Esophagus muscularis mucosa (tissue), 4 donors: ENCODE results near the gene PLSCR3. TPM values are rescaled to one million over a fixed set of nuclear protein-coding genes. Genes with fewer than 3 reads are reported as not detected.

Experiments
- DNase-seq: peaks from one replicate; pipeline ENCODE4 v3.0.0-alpha.2; 2017; ENCODE audit errors: extremely low spot score
- H3K27ac ChIP-seq, 4 donors: fragments of 200-600 bp; sonication (generic); replicated peaks in 1 of 4; 1 replicate in 3 of 4; 2 replicates in 1 of 4; pipeline ENCODE4 v1.5.1; 2016 to 2019; ENCODE audit warnings: mild to moderate bottlenecking in 1 of 4
- H3K27me3 ChIP-seq, 4 donors: fragments of 200-600 bp; sonication (generic); one replicate each; pipeline versions ENCODE4 v1.5.1 to v1.6.0; 2016 to 2019
- H3K36me3 ChIP-seq, 4 donors: fragments of 200-600 bp; sonication (generic); one replicate each; pipeline ENCODE4 v1.5.1; 2016 to 2019
- H3K4me1 ChIP-seq, 4 donors: fragments of 200-600 bp; sonication (generic); one replicate each; pipeline ENCODE4 v1.5.1; 2016 to 2019
- H3K4me3 ChIP-seq, 4 donors: fragments of 200-600 bp; sonication (generic); 1 replicate in 2 of 4; 2 replicates in 2 of 4; pipeline ENCODE4 v1.5.1; 2016 to 2019; ENCODE audit warnings: mild to moderate bottlenecking in 4 of 4, moderate library complexity in 1 of 4
- H3K9me3 ChIP-seq, 4 donors: fragments of 200-600 bp; sonication (generic); 1 replicate in 3 of 4; 2 replicates in 1 of 4; pipeline ENCODE4 v1.5.1; 2016 to 2019
- CTCF ChIP-seq, 3 experiments: fragments of 200-600 bp in 2 of 3; fragments of 450-650 bp in 1 of 3; sonication (generic) in 2 of 3; IDR thresholded peaks; one replicate each; pipeline ENCODE4 v1.5.1; 2017 to 2019; ENCODE audit warnings: antibody characterized with exemption in 3 of 3, mild to moderate bottlenecking in 2 of 3, moderate library complexity in 1 of 3
- EP300 ChIP-seq: sonication (generic); formaldehyde crosslinking; IDR thresholded peaks from one replicate; pipeline ENCODE4 v1.6.1; 2017; ENCODE audit warnings: antibody characterized with exemption
- POLR2A ChIP-seq: fragments of 450-650 bp; IDR thresholded peaks from one replicate; pipeline ENCODE4 v1.6.1; 2017; ENCODE audit warnings: antibody characterized with exemption, moderate library complexity, mild to moderate bottlenecking, low read depth
- POLR2AphosphoS5 ChIP-seq, 2 donors: sonication (generic); formaldehyde crosslinking; IDR thresholded peaks; one replicate each; pipeline ENCODE4 v1.6.1; 2017; ENCODE audit warnings: antibody characterized with exemption in 2 of 2
- WGBS: methylation state at CpG from one replicate; pipeline ENCODE4 v1.1.5; 2018; 5-methylcytosine and 5-hydroxymethylcytosine counted together
- intact Hi-C: fragments of 100-400 bp; cut with DNase I; formaldehyde crosslinking; loops from one replicate; pipeline ENCODE4 v1.15.1; 2023
- total RNA-seq, 4 donors: library from RNA; depleted of rRNA; stranded (reverse); fragments of >200 nt; gene quantifications; one replicate each; pipeline versions ENCODE4 v1.1.0 to v1.2.1, GENCODE V29; 2016

The PLSCR3 gene
- total RNA-seq, 4 donors from 2014 or later: 17.7 to 39.9 (median 24.3) TPM

- H3K27me3 ChIP-seq: peaks cover 0 to 15% (median 0%) of the 10 kb centered on the region in 4 donors
- 80% methylated on average over 13 of the region's 18 CpGs for WGBS
- H3K9me3 ChIP-seq: no peaks in the 10 kb centered on the region
- no peak overlapping the region for H3K27ac ChIP-seq
- TF ChIP-seq POLR2AphosphoS5 (IDR thresholded peaks at IDR 0.05): no peak
- TF ChIP-seq EP300: no peak
- no peak for TF ChIP-seq CTCF (IDR thresholded peaks at IDR 0.05)
- no peak for TF ChIP-seq POLR2A
- no peaks in the 10 kb centered on the region for H3K36me3 ChIP-seq
- DNase-seq: no peak
- peaks cover 9 to 36% (median 28%) of the 10 kb centered on the region in 4 donors for H3K4me1 ChIP-seq
- intact Hi-C loops: no loop called here
- no peak overlapping the region for H3K4me3 ChIP-seq
These were observed 47.3 kb downstream of the PLSCR3 start for GRCh38 chr17:7346761-7347614.

DNA sequence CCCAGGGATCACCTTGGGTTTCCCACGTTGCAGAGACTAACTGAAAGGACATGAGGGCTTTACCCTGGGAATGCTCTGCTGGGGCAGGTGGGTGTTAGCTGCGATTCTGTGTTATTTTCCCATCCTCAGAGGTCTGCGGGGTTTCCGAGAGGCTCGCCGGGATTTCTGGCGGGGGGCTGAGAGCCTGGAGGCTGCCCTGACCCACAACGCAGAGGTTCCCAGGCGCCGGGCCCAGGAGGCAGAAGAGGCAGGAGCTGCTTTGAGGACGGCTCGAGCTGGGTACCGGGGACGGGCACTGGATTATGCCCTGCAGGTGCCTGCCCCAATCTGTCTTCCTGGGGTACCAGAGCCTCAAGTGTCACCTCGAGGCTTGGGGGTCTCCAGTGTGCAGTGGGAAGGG is 51.1 kb downstream of the PLSCR3 start:
- intact Hi-C loops: no loop called here
- peaks cover 0 to 6% (median 1%) of the 10 kb centered on the region in 4 donors for H3K4me1 ChIP-seq
- no peaks in the 10 kb centered on the region for H3K36me3 ChIP-seq
- H3K27ac ChIP-seq: no peak overlapping the region
- WGBS: 79% methylated on average over 6 of the region's 15 CpGs
- no peak for TF ChIP-seq EP300
- no peak for TF ChIP-seq POLR2AphosphoS5 (IDR thresholded peaks at IDR 0.05)
- no peak for TF ChIP-seq CTCF (IDR thresholded peaks at IDR 0.05)
- TF ChIP-seq POLR2A: no peak
- H3K4me3 ChIP-seq: no peak overlapping the region
- DNase-seq: no peak
- no peaks in the 10 kb centered on the region for H3K9me3 ChIP-seq
- H3K27me3 ChIP-seq: peaks cover 0 to 48% (median 4%) of the 10 kb centered on the region in 4 donors

- no peaks in the 10 kb centered on the region for H3K36me3 ChIP-seq
- TF ChIP-seq POLR2AphosphoS5 (IDR thresholded peaks at IDR 0.05) (no peak), EP300 (no peak), POLR2A (no peak), CTCF (IDR thresholded peaks at IDR 0.05) (no peak)
- H3K4me3 ChIP-seq: no peak overlapping the region
- peaks cover 0 to 4% (median 0%) of the 10 kb centered on the region in 4 donors for H3K4me1 ChIP-seq
- no peaks in the 10 kb centered on the region for H3K9me3 ChIP-seq
- H3K27me3 ChIP-seq: peaks cover 0 to 62% (median 4%) of the 10 kb centered on the region in 4 donors
- no peak for DNase-seq
- intact Hi-C loops: no loop called here
- no peak overlapping the region for H3K27ac ChIP-seq
- WGBS: 91% methylated on average over 13 of the region's 13 CpGs
These were observed 52.5 kb downstream of the PLSCR3 start for GRCh38 chr17:7341842-7342241.

- no peaks in the 10 kb centered on the region for H3K36me3 ChIP-seq
- H3K27me3 ChIP-seq: peaks cover 0 to 78% (median 11%) of the 10 kb centered on the region in 4 donors
- WGBS: 95% methylated on average over 2 of the region's 2 CpGs
- H3K4me1 ChIP-seq: no peaks in the 10 kb centered on the region
- no peaks in the 10 kb centered on the region for H3K9me3 ChIP-seq
- TF ChIP-seq CTCF (IDR thresholded peaks at IDR 0.05) (no peak), POLR2AphosphoS5 (IDR thresholded peaks at IDR 0.05) (no peak), POLR2A (no peak), EP300 (no peak)
- no peak for DNase-seq
- intact Hi-C loops: no loop called here
- H3K4me3 ChIP-seq: no peak overlapping the region
- H3K27ac ChIP-seq: no peak overlapping the region
These were observed 54.1 kb downstream of the PLSCR3 start for GRCh38 chr17:7340179-7340578.

Other genes starting within 250 kb of the PLSCR3 start
- 1 to 10 TPM in 1 of 4 donors, under 1 TPM in 1, not detected in 2; 0.52 to 2.5 TPM for gene ASGR1, start 215.2 kb downstream of the PLSCR3 start, total RNA-seq
- 10 to 100 TPM; 12.3 to 21.4 (median 16.5) TPM for gene DLG4, start 174.7 kb downstream of the PLSCR3 start, total RNA-seq
- gene ACADVL, start 174.6 kb downstream of the PLSCR3 start, total RNA-seq: 100 to 1,000 TPM; 250 to 662 (median 544) TPM
- gene DVL2, start 160.0 kb downstream of the PLSCR3 start, total RNA-seq: 10 to 100 TPM; 34.5 to 55.5 (median 43.7) TPM
- gene PHF23, start 155.1 kb downstream of the PLSCR3 start, total RNA-seq: 10 to 100 TPM; 21.6 to 38.1 (median 24.8) TPM
- gene GABARAP, start 152.1 kb downstream of the PLSCR3 start, total RNA-seq: 100 to 1,000 TPM; 360 to 524 (median 408) TPM
- 10 to 100 TPM; 41.5 to 66.5 (median 46.6) TPM for gene CTDNEP1, start 142.8 kb downstream of the PLSCR3 start, total RNA-seq
- gene ELP5, start 142.3 kb downstream of the PLSCR3 start, total RNA-seq: 10 to 100 TPM; 24.9 to 33.3 (median 27.8) TPM
- gene CLDN7, start 132.0 kb downstream of the PLSCR3 start, total RNA-seq: 1 to 10 TPM; 1.7 to 3.4 (median 2.1) TPM
- 100 to 1,000 TPM; 144 to 197 (median 157) TPM for gene SLC2A4, start 112.8 kb downstream of the PLSCR3 start, total RNA-seq
- gene YBX2, start 99.9 kb downstream of the PLSCR3 start, total RNA-seq: 1 to 10 TPM; 3.6 to 8.7 (median 4.4) TPM
- gene EIF5A, start 86.9 kb downstream of the PLSCR3 start, total RNA-seq: 100 to 1,000 TPM; 145 to 214 (median 204) TPM
- gene GPS2, start 79.2 kb downstream of the PLSCR3 start, total RNA-seq: 100 to 1,000 TPM in 1 of 4 donors, 10 to 100 TPM in 3; 89.6 to 112 (median 90.2) TPM
- 10 to 100 TPM; 13.9 to 27.0 (median 20.6) TPM for gene NEURL4, start 65.2 kb downstream of the PLSCR3 start, total RNA-seq
- gene ACAP1, start 58.0 kb downstream of the PLSCR3 start, total RNA-seq: 10 to 100 TPM in 1 of 4 donors, 1 to 10 TPM in 3; 2.1 to 11.4 (median 4.6) TPM
- gene KCTD11, start 42.4 kb downstream of the PLSCR3 start, total RNA-seq: 10 to 100 TPM in 2 of 4 donors, 1 to 10 TPM in 2; 9.1 to 18.2 (median 13.3) TPM
- under 1 TPM in 1 of 4 donors, not detected in 3; 0.42 TPM for gene TMEM95, start 39.4 kb downstream of the PLSCR3 start, total RNA-seq
- gene TNK1, start 13.4 kb downstream of the PLSCR3 start, total RNA-seq: 1 to 10 TPM; 2.9 to 7.5 (median 5.6) TPM
- 100 to 1,000 TPM in 1 of 4 donors, 10 to 100 TPM in 3; 59.6 to 121 (median 74.7) TPM for gene TMEM256, start 9.6 kb upstream of the PLSCR3 start, total RNA-seq
- gene NLGN2, start 13.3 kb upstream of the PLSCR3 start, total RNA-seq: 10 to 100 TPM; 12.0 to 30.2 (median 19.0) TPM
- not detected for gene SPEM1, start 25.8 kb upstream of the PLSCR3 start, total RNA-seq
- gene SPEM2, start 31.1 kb upstream of the PLSCR3 start, total RNA-seq: not detected
- gene SPEM3, start 34.3 kb upstream of the PLSCR3 start, total RNA-seq: not detected
- 1 to 10 TPM; 1.2 to 6.1 (median 3.5) TPM for gene TMEM102, start 40.9 kb upstream of the PLSCR3 start, total RNA-seq
- gene FGF11, start 45.0 kb upstream of the PLSCR3 start, total RNA-seq: 1 to 10 TPM in 2 of 4 donors, under 1 TPM in 1, not detected in 1; 0.50 to 1.9 (median 1.3) TPM
- 10 to 100 TPM in 1 of 4 donors, 1 to 10 TPM in 3; 5.0 to 12.8 (median 8.1) TPM for gene CHRNB1, start 50.5 kb upstream of the PLSCR3 start, total RNA-seq
- 100 to 1,000 TPM in 2 of 4 donors, 10 to 100 TPM in 2; 57.5 to 113 (median 87.7) TPM for gene ZBTB4, start 85.1 kb upstream of the PLSCR3 start, total RNA-seq
- not detected for gene SLC35G6, start 86.9 kb upstream of the PLSCR3 start, total RNA-seq
- gene POLR2A, start 89.8 kb upstream of the PLSCR3 start, total RNA-seq: 10 to 100 TPM; 29.5 to 66.4 (median 46.9) TPM
- gene TNFSF12, start 154.5 kb upstream of the PLSCR3 start, total RNA-seq: 100 to 1,000 TPM; 102 to 136 (median 122) TPM
- 10 to 100 TPM; 13.4 to 25.8 (median 22.4) TPM for gene TNFSF13, start 164.2 kb upstream of the PLSCR3 start, total RNA-seq
- gene SENP3, start 167.4 kb upstream of the PLSCR3 start, total RNA-seq: 10 to 100 TPM; 54.0 to 79.1 (median 72.4) TPM
- gene CD68, start 185.1 kb upstream of the PLSCR3 start, total RNA-seq: 10 to 100 TPM; 34.5 to 70.7 (median 44.7) TPM
- 10 to 100 TPM; 26.0 to 50.4 (median 31.5) TPM for gene MPDU1, start 189.3 kb upstream of the PLSCR3 start, total RNA-seq
- 10 to 100 TPM in 2 of 4 donors, 1 to 10 TPM in 2; 2.9 to 14.6 (median 10.9) TPM for gene SOX15, start 195.6 kb upstream of the PLSCR3 start, total RNA-seq
- gene FXR2, start 220.4 kb upstream of the PLSCR3 start, total RNA-seq: 10 to 100 TPM; 38.2 to 65.8 (median 50.2) TPM
- gene SAT2, start 233.3 kb upstream of the PLSCR3 start, total RNA-seq: 10 to 100 TPM; 54.0 to 71.4 (median 64.2) TPM
- under 1 TPM in 1 of 4 donors, not detected in 3; 0.83 TPM for gene SHBG, start 235.6 kb upstream of the PLSCR3 start, total RNA-seq